HG03103 (cell line): ENCODE results near the gene TLCD1.
"Not testable (repeated sequence)": the region's sequence is repeated elsewhere in the genome, so short reads cannot be mapped to it uniquely, and the experiment has no call there.

Experiments used
- ATAC-seq: cut with Tn5 transposase; IDR thresholded peaks from one replicate; pipeline ENCODE4 v1.9.1; 2021; ENCODE audit warnings: low read depth; ENCODE audit not compliant: unreplicated experiment

Gene TLCD1

GRCh38 chr17:28733346-28733745 is 7.3 kb upstream of the TLCD1 start:
- no peak for ATAC-seq

GRCh38 chr17:28729950-28730330 is 3.9 kb upstream of the TLCD1 start:
- no peak for ATAC-seq

GRCh38 chr17:28728364-28729200 is 2.5 kb upstream of the TLCD1 start, which contains the start of gene NEK8:
Gene NEK8 (plus strand): TSS chr17:28728788. CDS start chr17:28728814, 26 bp downstream.
- ATAC-seq, result peak; percentile 30

GRCh38 chr17:28726627-28727491 is 826 bp upstream of the TLCD1 start:
- no peak for ATAC-seq

- ATAC-seq, result no peak
These were observed 290 bp downstream of the TLCD1 start for GRCh38 chr17:28725660-28726225.

GRCh38 chr17:28725166-28725659 is 820 bp downstream of the TLCD1 start:
- ATAC-seq, result no peak

- ATAC-seq, result no peak
These were observed 1.4 kb downstream of the TLCD1 start for GRCh38 chr17:28724500-28725165.

- ATAC-seq, result not testable (repeated sequence)
These were observed 2.1 kb downstream of the TLCD1 start for GRCh38 chr17:28723836-28724499.

- ATAC-seq, result no peak
These were observed 2.7 kb downstream of the TLCD1 start for GRCh38 chr17:28723159-28723835.

- no peak for ATAC-seq
These were observed 3.4 kb downstream of the TLCD1 start for GRCh38 chr17:28722417-28723158.

GRCh38 chr17:28720997-28721329 is 5.1 kb downstream of the TLCD1 start:
- not testable (repeated sequence) for ATAC-seq

- ATAC-seq, result no peak
These were observed 5.6 kb downstream of the TLCD1 start for GRCh38 chr17:28720247-28720996.

- ATAC-seq, result no peak
These were observed 7.0 kb downstream of the TLCD1 start for GRCh38 chr17:28719021-28719433.

GRCh38 chr17:28718333-28719020 is 7.6 kb downstream of the TLCD1 start:
- no peak for ATAC-seq

- ATAC-seq, result no peak
These were observed 8.3 kb downstream of the TLCD1 start, which contains the start of gene RAB34 for GRCh38 chr17:28717578-28718332. Gene RAB34 (minus strand): TSS chr17:28717868. CDS start chr17:28717266, 602 bp downstream.

GRCh38 chr17:28716740-28717577 is 9.1 kb downstream of the TLCD1 start:
- ATAC-seq, result no peak
